SH-SY5Y (cell line): ENCODE measurements around the gene CLSTN1.

Experiments used
- GATA2 ChIP-seq: IDR thresholded peaks from 2 replicates; pipeline ENCODE4 v1.6.1; 2011; ENCODE audit warnings: mild to moderate bottlenecking, low read depth, low read length
- GATA3 ChIP-seq: IDR thresholded peaks from 2 replicates; pipeline ENCODE4 v1.6.1; 2011; ENCODE audit warnings: low read depth, mild to moderate bottlenecking, low read length, moderate library complexity

GRCh38 chr1:9776685-9777084 is 47.1 kb downstream of the CLSTN1 start:
- TF ChIP-seq GATA2 (no peak), GATA3 (no peak)
